GM10847 (cell line): ENCODE data around the gene RPF1.

Experiments
- POLR2A ChIP-seq: IDR thresholded peaks from 2 replicates; pipeline ENCODE4 v1.6.1; 2011; ENCODE audit not compliant: insufficient read length; ENCODE audit errors: extremely low read depth

Gene RPF1

GRCh38 chr1:84510668-84511067 is 31.6 kb downstream of the RPF1 start:
- no peak for TF ChIP-seq POLR2A

GRCh38 chr1:84524590-84524989 is 45.5 kb downstream of the RPF1 start:
- no peak for TF ChIP-seq POLR2A

- TF ChIP-seq POLR2A: no peak
These were observed 46.7 kb downstream of the RPF1 start for GRCh38 chr1:84525779-84526178.

GRCh38 chr1:84538599-84538998 is 59.5 kb downstream of the RPF1 start:
- TF ChIP-seq POLR2A: no peak

DNA sequence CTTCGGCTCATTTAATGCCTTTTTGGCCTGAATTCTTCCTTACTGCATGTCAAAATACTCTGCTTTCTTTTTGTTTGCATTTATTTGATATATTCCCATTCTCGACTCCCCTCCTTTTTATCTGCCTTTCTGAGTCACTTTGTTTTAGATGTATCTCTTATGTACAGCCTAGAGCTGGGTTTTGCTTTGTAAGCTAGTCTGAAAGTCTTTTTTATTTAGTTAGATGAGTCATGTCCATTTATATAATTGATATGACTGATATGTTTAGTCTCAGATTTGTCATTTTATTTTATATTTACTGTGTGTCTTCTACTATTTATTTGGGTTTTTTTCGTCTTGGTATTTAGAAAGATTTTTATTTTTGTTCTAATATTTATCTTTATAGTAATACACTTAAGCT is 60.9 kb downstream of the RPF1 start:
- TF ChIP-seq POLR2A: no peak

DNA sequence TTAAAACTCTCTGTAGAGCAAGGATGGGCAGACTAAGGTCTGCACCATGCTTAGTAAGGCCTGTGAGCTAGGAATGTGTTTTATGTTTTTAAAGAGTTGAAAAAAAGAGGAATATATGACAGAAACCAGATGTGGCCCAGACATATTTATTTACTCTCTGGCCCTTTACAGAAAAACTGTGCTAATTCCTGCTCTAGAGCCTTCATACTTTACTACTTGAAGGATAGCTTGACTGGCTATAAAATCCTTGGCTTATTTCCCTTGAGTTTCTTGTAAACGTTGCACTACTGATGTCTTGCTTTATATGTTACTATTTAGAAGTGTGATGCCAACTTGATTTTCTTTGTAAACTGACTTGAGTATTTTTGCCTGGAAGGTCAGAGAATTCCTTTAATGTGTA is 61.7 kb downstream of the RPF1 start:
- TF ChIP-seq POLR2A: no peak

- no peak for TF ChIP-seq POLR2A
These were observed 62.6 kb downstream of the RPF1 start for GRCh38 chr1:84541679-84542078.
